H9 (cell line): Measurements from ENCODE around the gene ZC3H12C. TPM values are rescaled to one million over a fixed set of nuclear protein-coding genes. Genes with fewer than 3 reads are reported as not detected.

Experiments used
- DNase-seq: peaks from one replicate; pipeline ENCODE4 v3.0.0-alpha.2; 2017
- H2AFZ ChIP-seq: one replicate; pipeline ENCODE4 v1.6.1; 2013; ENCODE audit warnings: mild to moderate bottlenecking, low read length, control low read depth, moderate library complexity
- H2AK5ac ChIP-seq: 2 replicates; pipeline ENCODE4 v1.6.1; 2013; ENCODE audit warnings: low read length, control low read depth, mixed read lengths; ENCODE audit not compliant: insufficient read length
- H2BK120ac ChIP-seq: one replicate; pipeline ENCODE4 v1.6.1; 2013; ENCODE audit warnings: low read depth, mild to moderate bottlenecking, low read length, control low read depth, inconsistent platforms; ENCODE audit not compliant: poor library complexity, severe bottlenecking
- H2BK12ac ChIP-seq: 2 replicates; pipeline ENCODE4 v1.6.1; 2013; ENCODE audit warnings: low read length, control low read depth, mixed read lengths, low read depth; ENCODE audit not compliant: insufficient read length
- H2BK15ac ChIP-seq: 2 replicates; pipeline ENCODE4 v1.6.1; 2013; ENCODE audit warnings: low read depth, low read length, control low read depth
- H2BK20ac ChIP-seq: one replicate; pipeline ENCODE4 v1.6.1; 2013; ENCODE audit warnings: low read depth, mild to moderate bottlenecking, low read length, control low read depth, inconsistent platforms; ENCODE audit not compliant: poor library complexity, severe bottlenecking
- H2BK5ac ChIP-seq: 2 replicates; pipeline ENCODE4 v1.6.1; 2013; ENCODE audit warnings: low read length, control low read depth, mixed read lengths; ENCODE audit not compliant: insufficient read length
- H3K14ac ChIP-seq: 2 replicates; pipeline ENCODE4 v1.6.1; 2013; ENCODE audit warnings: low read length, control low read depth; ENCODE audit not compliant: insufficient read depth
- H3K18ac ChIP-seq: 2 replicates; pipeline ENCODE4 v1.6.1; 2013; ENCODE audit warnings: low read depth, mild to moderate bottlenecking, mixed read lengths, low read length, control low read depth; ENCODE audit not compliant: insufficient read length
- H3K23ac ChIP-seq: 2 replicates; pipeline ENCODE4 v1.6.1; 2013; ENCODE audit warnings: low read length, control low read depth, mixed read lengths, low read depth; ENCODE audit not compliant: insufficient read length
- H3K23me2 ChIP-seq: 2 replicates; pipeline ENCODE4 v1.6.1; 2013; ENCODE audit warnings: low read depth, mild to moderate bottlenecking, mixed read lengths, low read length, control low read depth; ENCODE audit not compliant: insufficient read length, poor library complexity, severe bottlenecking
- H3K27ac ChIP-seq: 2 replicates; pipeline ENCODE4 v1.5.1; 2013; ENCODE audit warnings: low read length, control low read depth, mixed read lengths, low read depth; ENCODE audit not compliant: insufficient read length
- H3K27me3 ChIP-seq: 2 replicates; pipeline ENCODE4 v1.6.1; 2013; ENCODE audit warnings: low read length, control low read depth, inconsistent platforms; ENCODE audit not compliant: insufficient read depth
- H3K4ac ChIP-seq: 2 replicates; pipeline ENCODE4 v1.6.1; 2013; ENCODE audit warnings: low read depth, mild to moderate bottlenecking, control low read depth, inconsistent platforms, low read length, moderate library complexity
- H3K4me1 ChIP-seq: 2 replicates; pipeline ENCODE4 v1.6.1; 2013; ENCODE audit warnings: low read length, control low read depth, inconsistent platforms; ENCODE audit not compliant: insufficient read depth
- H3K4me2 ChIP-seq: 2 replicates; pipeline ENCODE4 v1.6.1; 2013; ENCODE audit warnings: low read length, control low read depth, mixed read lengths; ENCODE audit not compliant: insufficient read length, insufficient read depth
- H3K56ac ChIP-seq: 2 replicates; pipeline ENCODE4 v1.6.1; 2013; ENCODE audit warnings: low read depth, mild to moderate bottlenecking, mixed read lengths, low read length, control low read depth; ENCODE audit not compliant: insufficient read length
- H3K79me1 ChIP-seq: 2 replicates; pipeline ENCODE4 v1.6.1; 2013; ENCODE audit warnings: low read depth, mild to moderate bottlenecking, moderate library complexity, low read length, control low read depth, inconsistent platforms; ENCODE audit not compliant: insufficient read depth, poor library complexity, severe bottlenecking
- H3K79me2 ChIP-seq: 2 replicates; pipeline ENCODE4 v1.6.1; 2013; ENCODE audit warnings: low read length, control low read depth, inconsistent platforms; ENCODE audit not compliant: insufficient read depth
- H3K9ac ChIP-seq: 2 replicates; pipeline ENCODE4 v1.6.1; 2013; ENCODE audit warnings: low read length, control low read depth, mixed read lengths; ENCODE audit not compliant: insufficient read length; ENCODE audit errors: extremely low read depth
- H3K9me3 ChIP-seq: one replicate; pipeline ENCODE4 v1.6.1; 2013; ENCODE audit warnings: low read depth, low read length, inconsistent platforms; ENCODE audit not compliant: control insufficient read depth
- H3T11ph ChIP-seq: one replicate; pipeline ENCODE4 v1.6.1; 2013; ENCODE audit warnings: mild to moderate bottlenecking, low read length, control low read depth, inconsistent platforms
- H4K20me1 ChIP-seq: one replicate; pipeline ENCODE4 v1.6.1; 2013; ENCODE audit not compliant: control insufficient read depth, insufficient read length, insufficient read depth
- H4K5ac ChIP-seq: 2 replicates; pipeline ENCODE4 v1.6.1; 2013; ENCODE audit warnings: low read depth, mild to moderate bottlenecking, mixed read lengths, low read length, control low read depth; ENCODE audit not compliant: insufficient read length
- H4K8ac ChIP-seq: replicated peaks from 2 replicates; pipeline ENCODE4 v1.6.1; 2013; ENCODE audit warnings: low read length, control low read depth, mixed read lengths, low read depth; ENCODE audit not compliant: insufficient read length
- H4K91ac ChIP-seq: 2 replicates; pipeline ENCODE4 v1.6.1; 2013; ENCODE audit warnings: low read depth, mild to moderate bottlenecking, moderate library complexity, mixed read lengths, low read length, control low read depth; ENCODE audit not compliant: insufficient read length
- H3K27ac Mint-ChIP-seq, 3 experiments: 2 replicates in 2 of 3; 3 replicates in 1 of 3; pipeline ENCODE4 v1.8.0; 2020 to 2021; ENCODE audit warnings: mixed read lengths in 3 of 3, mild to moderate bottlenecking in 1 of 3, moderate library complexity in 1 of 3
- H3K27me3 Mint-ChIP-seq: 2 replicates; pipeline ENCODE4 v1.8.0; 2021; ENCODE audit warnings: low read depth, mild to moderate bottlenecking, moderate library complexity, mixed read lengths
- H3K36me3 Mint-ChIP-seq, 3 experiments: 2 replicates in 2 of 3; 3 replicates in 1 of 3; pipeline ENCODE4 v1.8.0; 2020 to 2021; ENCODE audit warnings: low read depth in 3 of 3, mixed read lengths in 3 of 3; ENCODE audit not compliant: insufficient read depth in 1 of 3
- H3K4me1 Mint-ChIP-seq, 2 experiments: 2 replicates each; pipeline ENCODE4 v1.8.0; 2020; ENCODE audit warnings: mixed read lengths in 2 of 2
- H3K4me3 Mint-ChIP-seq, 2 experiments: 2 replicates in 1 of 2; 3 replicates in 1 of 2; pipeline ENCODE4 v1.8.0; 2020 to 2021; ENCODE audit warnings: mild to moderate bottlenecking in 2 of 2, mixed read lengths in 2 of 2, moderate library complexity in 1 of 2
- H3K9me3 Mint-ChIP-seq, 2 experiments: 2 replicates in 1 of 2; 3 replicates in 1 of 2; pipeline ENCODE4 v1.8.0; 2020; ENCODE audit warnings: mild to moderate bottlenecking in 2 of 2, mixed read lengths in 2 of 2, moderate library complexity in 1 of 2
- CTCF ChIP-seq: fragments of 200-600 bp; sonication (generic); conservative IDR thresholded peaks from 3 replicates; pipeline ENCODE4 v1.8.0; 2021; ENCODE audit warnings: antibody characterized with exemption, mild to moderate bottlenecking
- WGBS: extraction: QIAGEN DNeasy Blood & Tissue Kit; methylation state at CpG from one replicate; pipeline ENCODE4 v1.1.7; 2013; ENCODE audit warnings: missing lambda C conversion rate, low lambda C conversion rate, mixed read lengths; ENCODE audit not compliant: insufficient read length; ENCODE audit errors: extremely low coverage; 5-methylcytosine and 5-hydroxymethylcytosine counted together
- total RNA-seq: library from RNA; stranded (reverse); gene quantifications from 2 replicates; pipeline ENCODE4 v1.2.1, GENCODE V29; 2021

The ZC3H12C gene
- total RNA-seq, 1 experiment from 2014 or later = 4.8 TPM

GRCh38 chr11:110165039-110165925 lies 72.1 kb downstream of the ZC3H12C start:
- Histone ChIP-seq H4K20me1 (peaks cover 2% of the 10 kb centered on the region), H2BK20ac (no peak overlapping the region), H3K18ac (no peak overlapping the region), H3K23ac (no peak overlapping the region), H4K91ac (no peak overlapping the region), H3K4me2 (no peak overlapping the region), H4K8ac (no peak overlapping the region), H4K5ac (no peak overlapping the region), H2BK15ac (no peak overlapping the region), H2AFZ (no peak overlapping the region), H3K56ac (no peak overlapping the region), H3K4me1 (no peaks in the 10 kb centered on the region; the same call in 1 of the 2 replicates), H3K27me3 (no peaks in the 10 kb centered on the region), H3K14ac (no peak overlapping the region), H2BK12ac (no peak overlapping the region), H3K4ac (no peak overlapping the region), H3K9ac (no peak overlapping the region), H3K27ac (no peak overlapping the region), H3T11ph (no peak overlapping the region), H3K9me3 (no peaks in the 10 kb centered on the region), H2AK5ac (no peak overlapping the region), H2BK120ac (no peak overlapping the region), H3K79me2 (no peaks in the 10 kb centered on the region), H3K23me2 (no peaks in the 10 kb centered on the region), H2BK5ac (no peak overlapping the region), H3K79me1 (no peaks in the 10 kb centered on the region)
- no peaks in the 10 kb centered on the region for H3K4me1 Mint-ChIP-seq
- no peaks in the 10 kb centered on the region for H3K9me3 Mint-ChIP-seq
- H3K27me3 Mint-ChIP-seq = no peaks in the 10 kb centered on the region
- H3K36me3 Mint-ChIP-seq = peaks cover 9 to 19% (median 10%) of the 10 kb centered on the region in 3 experiments; a peak in 6 of 7 replicates
- H3K27ac Mint-ChIP-seq = peak overlapping the region in 2 of 3 experiments; percentile 55 to 72; a peak in 2 of 7 replicates
- DNase-seq = no peak
- WGBS = no CpG with 5 or more reads among the region's 28 CpGs
- no peak overlapping the region for H3K4me3 Mint-ChIP-seq
- TF ChIP-seq CTCF = no peak
